HepG2 (cell line): ENCODE results near the gene DOK5. TPM values are rescaled to one million over a fixed set of nuclear protein-coding genes. Genes with fewer than 3 reads are reported as not detected.

Experiments
- ATAC-seq: fragments of 200-7000 bp; cut with Tn5 transposase; 3 replicates; pipeline ENCODE4 v1.9.1; 2020; ENCODE audit warnings: mild to moderate bottlenecking, moderate library complexity
- BruUV-seq: library from RNA; stranded (reverse); fragments of 400-500 nt; replicated peaks from 2 replicates; lab custom pipeline; 2021; lab: Mats Ljungman, UMichigan
- CTCF ChIA-PET: fragments of 300-600 bp; formaldehyde crosslinking; extraction: SDS; loops from one replicate; lab custom pipeline; 2021; ENCODE audit warnings: low total read pairs, inconsistent platforms, low intra/inter-chr PET ratio; lab: Yijun Ruan, JAX
- POLR2A ChIA-PET: fragments of 350-600 bp; sonication (Branson Sonifier 250); formaldehyde crosslinking; loops from one replicate; lab custom pipeline; 2020; ENCODE audit warnings: antibody characterized with exemption, inconsistent platforms; lab: Yijun Ruan, JAX
- DNase-seq: peaks from one replicate; pipeline ENCODE4 v3.0.0-alpha.2; 2015; ENCODE audit warnings: low spot score
- FAIRE-seq: peaks from 3 replicates; lab custom pipeline; 2011; peaks lifted over from hg19 to GRCh38; lab: Jason Lieb, UNC
- H2AFZ ChIP-seq: one replicate; pipeline ENCODE4 v1.6.1; 2011; ENCODE audit warnings: low read length, inconsistent platforms
- H3K27ac ChIP-seq: fragments of 300-600 bp; 3 replicates; pipeline ENCODE4 v1.8.0; 2011; ENCODE audit warnings: mixed run types, mild to moderate bottlenecking, mixed read lengths, low read length, inconsistent platforms; ENCODE audit not compliant: insufficient read depth; ENCODE audit errors: extremely low read length
- H3K27me3 ChIP-seq, 2 experiments: fragments of 200-600 bp in 1 of 2; 2 replicates in 1 of 2; 3 replicates in 1 of 2; pipeline versions ENCODE4 v1.6.0 to v1.8.0; 2011; ENCODE audit warnings: low read length in 2 of 2, mild to moderate bottlenecking in 2 of 2, moderate library complexity in 2 of 2, inconsistent platforms in 1 of 2; ENCODE audit not compliant: insufficient read depth in 2 of 2, control insufficient read depth in 1 of 2
- H3K36me3 ChIP-seq, 2 experiments: fragments of 200-600 bp in 1 of 2; replicated peaks in 1 of 2; 2 replicates in 1 of 2; 3 replicates in 1 of 2; pipeline versions ENCODE4 v1.5.1 to v1.8.0; 2011; ENCODE audit warnings: low read length in 2 of 2, inconsistent platforms in 1 of 2; ENCODE audit not compliant: insufficient read depth in 2 of 2, control insufficient read depth in 1 of 2
- H3K4me1 ChIP-seq: 2 replicates; pipeline ENCODE4 v1.5.1; 2012; ENCODE audit warnings: low read length, inconsistent platforms; ENCODE audit not compliant: insufficient read depth
- H3K4me2 ChIP-seq: 2 replicates; pipeline ENCODE4 v1.6.0; 2011; ENCODE audit warnings: low read depth, low read length, inconsistent platforms
- H3K4me3 ChIP-seq, 3 experiments: fragments of 200-600 bp in 1 of 3; sonication (generic), shearing (Covaris generic) in 1 of 3; replicated peaks in 1 of 3; 2 replicates each; pipeline ENCODE4 v1.5.1; 2011 to 2016; ENCODE audit warnings: low read length in 3 of 3, inconsistent platforms in 2 of 3, low read depth in 2 of 3, mild to moderate bottlenecking in 2 of 3, control low read depth in 1 of 3, mixed read lengths in 1 of 3; ENCODE audit not compliant: insufficient read depth in 1 of 3
- H3K79me2 ChIP-seq: one replicate; pipeline ENCODE4 v1.6.1; 2011; ENCODE audit warnings: low read length, inconsistent platforms; ENCODE audit not compliant: insufficient read depth
- H3K9ac ChIP-seq: 2 replicates; pipeline ENCODE4 v1.6.0; 2011; ENCODE audit warnings: mild to moderate bottlenecking, low read depth, low read length, inconsistent platforms; ENCODE audit not compliant: insufficient read depth
- H3K9me3 ChIP-seq: 2 replicates; pipeline ENCODE4 v1.5.1; 2012; ENCODE audit warnings: mild to moderate bottlenecking, low read length
- H4K20me1 ChIP-seq: 2 replicates; pipeline ENCODE4 v1.6.0; 2011; ENCODE audit warnings: inconsistent platforms, mild to moderate bottlenecking, low read length, moderate library complexity; ENCODE audit not compliant: insufficient read depth
- CBX2 ChIP-seq, 2 experiments: fragments of 200-600 bp in 1 of 2; sonication (generic); formaldehyde crosslinking in 1 of 2; IDR thresholded peaks; 2 replicates each; pipeline versions ENCODE4 v1.7.0 to v1.8.1; 2018 to 2022; ENCODE audit warnings: low read depth in 2 of 2, low read length in 1 of 2, mild to moderate bottlenecking in 1 of 2, missing genetic modification reagents in 1 of 2
- KDM2A ChIP-seq: sonication (generic); formaldehyde crosslinking; IDR thresholded peaks from 2 replicates; pipeline ENCODE4 v1.4.0; 2020; ENCODE audit warnings: low read depth, missing genetic modification reagents, borderline replicate concordance
- KDM5B ChIP-seq: sonication (generic); formaldehyde crosslinking; IDR thresholded peaks from 2 replicates; pipeline ENCODE4 v1.4.0; 2020; ENCODE audit warnings: missing genetic modification reagents, mild to moderate bottlenecking, borderline replicate concordance
- MIER3 ChIP-seq: IDR thresholded peaks from 2 replicates; pipeline ENCODE4 v1.6.1; 2016; ENCODE audit warnings: missing compliant biosample characterization, borderline replicate concordance
- NBN ChIP-seq: fragments of 450-650 bp; conservative IDR thresholded peaks from 2 replicates; pipeline ENCODE4 v1.6.1; 2017
- PLRG1 ChIP-seq: fragments of 450-650 bp; conservative IDR thresholded peaks from 2 replicates; pipeline ENCODE4 v1.6.1; 2016
- ZFP41 ChIP-seq: sonication (generic); formaldehyde crosslinking; IDR thresholded peaks from 2 replicates; pipeline ENCODE4 v1.4.0; 2020; ENCODE audit warnings: mild to moderate bottlenecking, missing genetic modification reagents, borderline replicate concordance
- ZUFSP ChIP-seq: sonication (generic); formaldehyde crosslinking; IDR thresholded peaks from 2 replicates; pipeline ENCODE4 v1.9.0; 2021; ENCODE audit warnings: missing genetic modification reagents, mild to moderate bottlenecking, borderline replicate concordance
- WGBS: methylation state at CpG from one replicate; pipeline ENCODE4 v1.1.6; 2017; ENCODE audit warnings: low lambda C conversion rate; 5-methylcytosine and 5-hydroxymethylcytosine counted together
- in situ Hi-C: cut with HindIII; loops from 2 replicates; pipeline ENCODE4 v1.10.0; 2017; ENCODE audit warnings: low pct_unique_long_range_greater_than_20kb; ENCODE audit not compliant: extremely low pct_ligation_motif_present
- intact Hi-C: fragments of 100-400 bp; cut with micrococcal nuclease; formaldehyde crosslinking; loops from one replicate; pipeline ENCODE4 v1.10.0; 2022; ENCODE audit not compliant: unreplicated experiment
- polyA plus RNA-seq, 8 experiments: library from polyadenylated mRNA; depleted of rRNA in 3 of 8; stranded (reverse) in 7 of 8; unstranded in 1 of 8; fragments of >200 nt; fragmentation: Illumina TruSeq in 4 of 8; extraction: Trizol in 4 of 8; gene quantifications; 2 replicates each; pipeline versions ENCODE4 v1.2.1 to v1.2.3, GENCODE V29; 2011 to 2016; ENCODE audit warnings: low read depth in 4 of 8, missing spikeins in 1 of 8, mixed read lengths in 1 of 8; ENCODE audit not compliant: insufficient read depth in 1 of 8
- total RNA-seq, 5 experiments: library from RNA; depleted of rRNA; stranded (reverse); fragments of >200 nt; fragmentation: Illumina TruSeq; extraction: Trizol; gene quantifications; 2 replicates each; pipeline ENCODE4 v1.2.3, GENCODE V29; 2016; ENCODE audit warnings: low read depth in 1 of 5
- TF ChIP-seq, protein P1 (sequence below): sonication (generic); formaldehyde crosslinking; IDR thresholded peaks from 2 replicates; pipeline ENCODE4 v1.9.0; 2021; ENCODE audit warnings: missing genetic modification reagents, borderline replicate concordance
- TF ChIP-seq, protein P2 (sequence below): IDR thresholded peaks from 2 replicates; pipeline ENCODE4 v1.6.1; 2016; ENCODE audit warnings: missing compliant biosample characterization, missing genetic modification reagents, borderline replicate concordance
- TF ChIP-seq, protein P3 (sequence below): sonication (generic); formaldehyde crosslinking; IDR thresholded peaks from 2 replicates; pipeline ENCODE4 v1.4.0; 2020; ENCODE audit warnings: missing genetic modification reagents

The DOK5 gene
- total and polyA plus RNA-seq, 2 of the 13 experiments (the other 11 are each of a cell fraction or from before 2014, with no cell fraction given) = not detected

GRCh38 chr20:54572665-54573435, 97.5 kb downstream of the DOK5 start (continued):
- TF ChIP-seq, protein P1, sequence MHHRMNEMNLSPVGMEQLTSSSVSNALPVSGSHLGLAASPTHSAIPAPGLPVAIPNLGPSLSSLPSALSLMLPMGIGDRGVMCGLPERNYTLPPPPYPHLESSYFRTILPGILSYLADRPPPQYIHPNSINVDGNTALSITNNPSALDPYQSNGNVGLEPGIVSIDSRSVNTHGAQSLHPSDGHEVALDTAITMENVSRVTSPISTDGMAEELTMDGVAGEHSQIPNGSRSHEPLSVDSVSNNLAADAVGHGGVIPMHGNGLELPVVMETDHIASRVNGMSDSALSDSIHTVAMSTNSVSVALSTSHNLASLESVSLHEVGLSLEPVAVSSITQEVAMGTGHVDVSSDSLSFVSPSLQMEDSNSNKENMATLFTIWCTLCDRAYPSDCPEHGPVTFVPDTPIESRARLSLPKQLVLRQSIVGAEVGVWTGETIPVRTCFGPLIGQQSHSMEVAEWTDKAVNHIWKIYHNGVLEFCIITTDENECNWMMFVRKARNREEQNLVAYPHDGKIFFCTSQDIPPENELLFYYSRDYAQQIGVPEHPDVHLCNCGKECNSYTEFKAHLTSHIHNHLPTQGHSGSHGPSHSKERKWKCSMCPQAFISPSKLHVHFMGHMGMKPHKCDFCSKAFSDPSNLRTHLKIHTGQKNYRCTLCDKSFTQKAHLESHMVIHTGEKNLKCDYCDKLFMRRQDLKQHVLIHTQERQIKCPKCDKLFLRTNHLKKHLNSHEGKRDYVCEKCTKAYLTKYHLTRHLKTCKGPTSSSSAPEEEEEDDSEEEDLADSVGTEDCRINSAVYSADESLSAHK (CRISPR knock-in tag) = no peak
- TF ChIP-seq ZUFSP (CRISPR knock-in tag) (no peak), ZFP41 (CRISPR knock-in tag) (no peak), MIER3 (CRISPR knock-in tag) (no peak)

DNA sequence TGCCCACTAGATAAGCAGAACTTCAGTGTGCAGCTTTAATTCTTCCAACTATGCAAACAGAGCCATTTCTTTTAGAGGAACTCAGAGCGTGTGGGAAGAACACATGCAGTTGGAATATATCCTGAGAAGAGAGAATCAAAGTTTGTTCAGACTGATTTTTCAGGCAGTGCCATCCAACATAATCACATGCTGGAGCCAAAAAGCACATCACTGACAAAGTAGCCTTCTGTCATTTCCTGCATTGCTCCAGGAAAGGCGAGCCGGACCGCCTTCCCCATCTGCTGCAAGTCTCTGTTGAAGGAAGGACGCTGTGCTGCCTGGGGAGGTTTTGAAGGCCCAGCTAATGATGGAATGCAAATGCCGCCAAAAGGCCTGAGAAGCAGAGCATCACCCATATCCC, 98.4 kb downstream of the DOK5 start:
- POLR2A ChIA-PET = no interaction called here
- BruUV-seq = no TSS peak
- CTCF ChIA-PET = no interaction called here
- no peaks in the 10 kb centered on the region for H4K20me1 ChIP-seq
- H3K4me3 ChIP-seq = no peak overlapping the region
- no peaks in the 10 kb centered on the region for H3K27me3 ChIP-seq
- no peak for TF ChIP-seq NBN
- TF ChIP-seq, protein P2, sequence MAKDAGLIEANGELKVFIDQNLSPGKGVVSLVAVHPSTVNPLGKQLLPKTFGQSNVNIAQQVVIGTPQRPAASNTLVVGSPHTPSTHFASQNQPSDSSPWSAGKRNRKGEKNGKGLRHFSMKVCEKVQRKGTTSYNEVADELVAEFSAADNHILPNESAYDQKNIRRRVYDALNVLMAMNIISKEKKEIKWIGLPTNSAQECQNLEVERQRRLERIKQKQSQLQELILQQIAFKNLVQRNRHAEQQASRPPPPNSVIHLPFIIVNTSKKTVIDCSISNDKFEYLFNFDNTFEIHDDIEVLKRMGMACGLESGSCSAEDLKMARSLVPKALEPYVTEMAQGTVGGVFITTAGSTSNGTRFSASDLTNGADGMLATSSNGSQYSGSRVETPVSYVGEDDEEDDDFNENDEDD (CRISPR knock-in tag) = no peak
- no peak for TF ChIP-seq CBX2 (IDR thresholded peaks at IDR 0.05; ENCODE audit: low read depth, low read length)
- TF ChIP-seq CBX2 (CRISPR knock-in tag; IDR thresholded peaks at IDR 0.05; ENCODE audit: low read depth) = no peak
- TF ChIP-seq KDM2A (CRISPR knock-in tag) = no peak
- no peak for TF ChIP-seq KDM5B
- TF ChIP-seq, protein P3, sequence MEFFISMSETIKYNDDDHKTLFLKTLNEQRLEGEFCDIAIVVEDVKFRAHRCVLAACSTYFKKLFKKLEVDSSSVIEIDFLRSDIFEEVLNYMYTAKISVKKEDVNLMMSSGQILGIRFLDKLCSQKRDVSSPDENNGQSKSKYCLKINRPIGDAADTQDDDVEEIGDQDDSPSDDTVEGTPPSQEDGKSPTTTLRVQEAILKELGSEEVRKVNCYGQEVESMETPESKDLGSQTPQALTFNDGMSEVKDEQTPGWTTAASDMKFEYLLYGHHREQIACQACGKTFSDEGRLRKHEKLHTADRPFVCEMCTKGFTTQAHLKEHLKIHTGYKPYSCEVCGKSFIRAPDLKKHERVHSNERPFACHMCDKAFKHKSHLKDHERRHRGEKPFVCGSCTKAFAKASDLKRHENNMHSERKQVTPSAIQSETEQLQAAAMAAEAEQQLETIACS = no peak
- TF ChIP-seq PLRG1 = no peak
- 56% methylated on average over 6 of the region's 6 CpGs for WGBS
- no peaks in the 10 kb centered on the region for H3K36me3 ChIP-seq
- FAIRE-seq = no peak
- intact Hi-C loops = no loop called here
- H2AFZ ChIP-seq = no peak overlapping the region
- no peak overlapping the region for H3K27ac ChIP-seq
- no peak overlapping the region for H3K4me2 ChIP-seq
- DNase-seq = no peak
- H3K4me1 ChIP-seq = no peaks in the 10 kb centered on the region
- H3K79me2 ChIP-seq = no peaks in the 10 kb centered on the region
- no peak for ATAC-seq
- in situ Hi-C loops = no loop called here
- H3K9me3 ChIP-seq = no peaks in the 10 kb centered on the region
- H3K9ac ChIP-seq = no peak overlapping the region
